GM19463 (cell line): ENCODE measurements around the gene CBFA2T2.
"Not testable (repeated sequence)": the region's sequence is repeated elsewhere in the genome, so short reads cannot be mapped to it uniquely, and the experiment has no call there.

Source experiments
- ATAC-seq: cut with Tn5 transposase; IDR thresholded peaks from one replicate; pipeline ENCODE4 v1.9.1; 2021; ENCODE audit warnings: mild to moderate bottlenecking, moderate library complexity; ENCODE audit not compliant: unreplicated experiment

The CBFA2T2 gene

DNA sequence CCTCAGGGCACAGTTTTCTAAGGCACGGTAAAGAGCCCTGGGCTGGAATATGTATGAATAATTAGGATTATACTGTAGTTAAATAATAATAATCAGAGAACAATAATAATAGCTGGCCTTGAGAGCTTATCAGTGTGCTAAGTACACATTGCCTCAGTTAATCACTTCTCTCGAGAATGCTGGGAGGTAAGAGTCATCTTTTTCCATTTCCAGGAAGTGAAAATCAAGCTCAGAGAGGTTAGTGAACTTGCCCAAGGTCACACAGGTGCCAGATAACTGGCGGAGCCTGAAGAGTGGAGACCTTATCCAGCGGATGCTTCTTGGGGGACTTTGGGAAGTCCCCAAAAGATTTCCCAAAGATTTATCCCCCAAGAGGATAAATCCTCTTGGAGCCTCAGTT lies 19.4 kb upstream of the CBFA2T2 start:
- no peak for ATAC-seq

- no peak for ATAC-seq
Measured at GRCh38 chr20:33470866-33471265, 19.0 kb upstream of the CBFA2T2 start.

- no peak for ATAC-seq
Measured at GRCh38 chr20:33472868-33473435, 16.9 kb upstream of the CBFA2T2 start.

DNA sequence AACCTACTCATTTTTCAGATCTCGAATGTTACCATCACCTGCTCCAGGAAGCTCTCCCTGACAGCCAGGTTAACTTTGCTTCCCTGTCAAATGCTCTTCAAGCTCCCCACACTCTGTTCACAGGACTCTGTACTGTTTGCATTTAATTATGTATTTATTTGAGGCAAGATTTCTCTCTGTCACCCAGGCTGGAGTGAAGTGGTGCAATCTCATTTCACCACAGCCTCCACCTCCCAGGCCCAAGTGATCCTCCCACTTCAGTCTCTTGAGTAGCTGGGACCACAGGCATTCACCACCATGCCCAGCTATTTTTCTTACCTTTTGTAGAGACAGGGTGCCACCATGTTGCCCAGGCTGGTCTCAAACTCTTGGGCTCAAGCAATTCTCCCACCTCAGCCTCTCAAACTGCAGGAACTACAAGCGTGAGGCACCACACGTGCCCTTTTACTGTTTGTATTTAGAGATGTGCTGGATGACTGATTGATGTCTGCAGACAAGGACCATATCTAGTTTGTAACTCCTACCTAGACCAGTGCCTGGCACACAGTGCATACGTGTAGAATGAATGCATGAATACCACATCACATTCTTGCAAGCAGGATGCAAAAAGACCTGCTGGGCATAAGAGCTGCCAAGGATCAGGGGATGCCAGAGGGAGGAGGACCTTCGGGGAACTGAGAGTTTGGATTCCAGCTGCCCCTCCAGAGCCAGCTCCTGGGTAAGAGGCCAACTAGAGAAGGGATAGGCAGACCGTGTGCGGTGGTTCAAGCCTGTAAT lies 15.6 kb upstream of the CBFA2T2 start:
- ATAC-seq, result no peak

DNA sequence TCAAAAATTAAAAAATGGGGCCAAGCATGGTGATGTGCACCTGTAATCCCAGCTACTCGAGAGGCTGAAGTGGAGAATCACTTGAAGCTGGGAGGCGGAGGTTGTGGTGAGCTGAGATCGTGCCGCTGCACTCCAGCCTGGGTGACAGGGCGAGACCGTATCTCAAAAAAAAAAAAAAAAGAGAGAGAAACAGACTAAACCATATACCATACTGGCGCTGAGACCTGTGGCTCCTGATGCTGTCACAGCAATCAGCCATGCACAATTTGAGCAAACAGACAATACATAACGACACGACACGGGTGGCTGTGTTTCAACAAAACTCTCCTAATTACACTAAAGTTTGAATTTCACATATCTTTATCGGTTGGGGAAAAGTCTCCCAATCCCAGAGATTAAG lies 14.9 kb upstream of the CBFA2T2 start:
- ATAC-seq, result no peak

DNA sequence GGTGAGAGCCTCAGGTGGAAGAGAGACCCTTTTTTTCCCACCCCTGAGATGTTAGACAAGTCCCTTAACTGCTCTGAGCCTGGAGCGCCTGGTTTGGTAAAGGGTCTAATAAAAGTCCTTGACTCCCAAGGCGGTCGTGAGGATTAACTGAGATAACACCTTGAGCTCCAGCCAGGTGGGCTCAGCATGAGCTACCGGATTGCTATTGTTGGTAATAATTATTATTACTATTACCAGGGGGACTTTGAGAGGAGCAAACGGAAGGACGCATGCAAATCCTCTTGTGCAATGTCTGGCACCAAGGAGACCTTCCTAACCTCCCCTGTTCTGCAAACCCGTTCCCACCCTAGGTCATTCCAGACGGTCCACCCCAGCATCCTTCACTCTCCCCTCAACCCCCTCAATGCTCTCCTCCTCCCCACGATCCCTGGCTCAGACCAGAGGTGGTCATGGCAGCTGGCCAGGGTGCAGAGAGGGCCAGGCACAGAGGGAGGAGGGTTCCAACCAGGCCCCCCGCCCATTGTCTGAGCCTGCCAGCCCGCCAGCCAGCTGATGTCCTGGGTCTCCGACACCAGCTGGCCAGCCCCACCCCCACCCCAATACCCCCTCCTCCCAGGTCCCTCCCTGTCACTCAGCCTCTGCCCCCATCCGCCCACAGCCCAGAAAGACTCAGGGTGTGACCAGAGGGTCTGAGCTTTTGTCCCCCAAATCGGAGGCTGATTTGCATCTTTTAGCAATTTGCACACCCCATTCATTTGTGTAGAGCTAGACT lies 14.3 kb upstream of the CBFA2T2 start:
- ATAC-seq, result no peak

DNA sequence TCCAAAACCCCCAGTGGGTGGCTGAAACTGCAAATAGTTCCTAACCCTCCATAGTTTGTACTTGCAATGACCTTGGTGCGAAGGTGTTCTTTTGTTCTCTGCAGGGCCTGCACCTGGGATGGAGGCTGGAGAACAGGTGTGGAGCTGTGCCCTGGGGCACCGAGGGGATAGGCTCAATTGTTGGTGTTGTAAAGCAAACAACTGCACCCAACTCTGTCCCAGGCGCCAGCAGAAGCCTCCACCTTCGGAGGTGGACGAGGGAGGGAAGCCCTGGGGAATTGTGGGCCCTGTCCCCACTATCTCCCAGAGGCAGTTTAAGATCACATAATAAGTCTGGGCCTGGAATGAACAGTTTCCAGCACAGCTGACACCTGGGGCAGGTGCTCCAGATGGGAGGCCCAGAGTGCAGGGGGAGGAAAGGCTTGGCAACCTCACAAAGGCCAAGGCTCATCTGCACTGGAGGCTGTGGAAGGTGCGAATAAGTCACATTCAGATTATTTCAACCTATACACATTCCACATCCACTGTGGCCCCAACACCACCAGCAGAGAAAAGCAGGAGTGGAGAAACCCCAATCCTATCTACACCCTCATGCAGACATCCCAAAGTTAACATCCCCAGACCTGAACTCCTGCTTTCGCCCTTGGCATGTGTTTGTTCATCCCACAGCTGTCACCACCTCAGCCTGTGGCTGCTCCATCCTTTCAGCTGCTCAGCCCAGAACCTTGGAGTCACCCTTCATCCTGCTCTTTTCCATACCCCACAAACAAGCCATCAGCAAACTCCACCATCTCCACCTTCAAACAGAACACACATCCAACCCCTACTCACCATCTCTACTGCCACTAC lies 12.3 kb upstream of the CBFA2T2 start:
- no peak for ATAC-seq

DNA sequence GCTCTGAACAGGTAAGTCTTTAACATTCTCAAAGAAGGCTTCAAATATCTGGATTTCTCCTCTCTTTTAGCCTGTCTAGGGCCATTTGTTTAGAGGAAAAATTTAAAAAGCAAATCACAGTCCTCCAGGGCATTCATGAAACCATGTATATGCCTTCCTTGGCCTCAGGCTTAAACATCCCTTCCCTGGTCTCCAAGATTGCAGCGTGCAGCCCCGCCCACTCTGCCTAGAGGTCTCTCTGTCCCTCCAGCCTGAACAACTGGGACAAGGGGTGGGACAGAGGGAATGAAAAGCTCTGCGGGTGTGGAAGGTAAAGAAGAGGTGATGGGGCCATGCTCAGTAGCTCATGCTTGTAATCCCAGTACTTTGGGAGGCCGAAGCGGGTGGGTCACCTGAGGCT lies 9.8 kb upstream of the CBFA2T2 start:
- ATAC-seq, result no peak

DNA sequence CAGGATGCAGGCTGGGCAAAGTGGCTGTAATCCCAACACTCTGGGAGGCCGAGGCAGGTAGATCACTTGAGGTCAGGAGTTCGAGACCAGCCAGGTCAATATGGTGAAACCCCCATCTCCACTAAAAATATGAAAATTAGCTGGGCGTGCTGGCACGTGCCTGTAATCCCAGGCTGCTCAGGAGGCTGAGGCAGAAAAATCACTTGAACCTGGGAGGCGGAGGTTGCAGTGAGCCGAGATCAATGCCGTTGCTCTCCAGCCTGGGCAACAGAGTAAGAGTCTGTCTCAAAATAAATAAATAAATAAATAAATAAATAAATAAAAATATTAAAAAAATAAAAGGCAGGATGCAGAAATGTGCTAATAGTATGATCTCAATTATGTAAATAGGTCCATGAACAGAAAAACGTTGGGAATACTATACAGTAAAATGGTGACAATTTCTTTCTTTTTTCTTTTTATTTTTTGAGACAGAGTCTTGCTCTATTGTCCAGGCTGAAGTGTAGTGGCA lies 8.4 kb upstream of the CBFA2T2 start:
- no peak for ATAC-seq

GRCh38 chr20:33482581-33482980 lies 7.3 kb upstream of the CBFA2T2 start:
- no peak for ATAC-seq

- not testable (repeated sequence) for ATAC-seq
Measured at GRCh38 chr20:33483186-33483585, 6.7 kb upstream of the CBFA2T2 start.

- ATAC-seq, result no peak
Measured at GRCh38 chr20:33488201-33488600, 1.7 kb upstream of the CBFA2T2 start.

DNA sequence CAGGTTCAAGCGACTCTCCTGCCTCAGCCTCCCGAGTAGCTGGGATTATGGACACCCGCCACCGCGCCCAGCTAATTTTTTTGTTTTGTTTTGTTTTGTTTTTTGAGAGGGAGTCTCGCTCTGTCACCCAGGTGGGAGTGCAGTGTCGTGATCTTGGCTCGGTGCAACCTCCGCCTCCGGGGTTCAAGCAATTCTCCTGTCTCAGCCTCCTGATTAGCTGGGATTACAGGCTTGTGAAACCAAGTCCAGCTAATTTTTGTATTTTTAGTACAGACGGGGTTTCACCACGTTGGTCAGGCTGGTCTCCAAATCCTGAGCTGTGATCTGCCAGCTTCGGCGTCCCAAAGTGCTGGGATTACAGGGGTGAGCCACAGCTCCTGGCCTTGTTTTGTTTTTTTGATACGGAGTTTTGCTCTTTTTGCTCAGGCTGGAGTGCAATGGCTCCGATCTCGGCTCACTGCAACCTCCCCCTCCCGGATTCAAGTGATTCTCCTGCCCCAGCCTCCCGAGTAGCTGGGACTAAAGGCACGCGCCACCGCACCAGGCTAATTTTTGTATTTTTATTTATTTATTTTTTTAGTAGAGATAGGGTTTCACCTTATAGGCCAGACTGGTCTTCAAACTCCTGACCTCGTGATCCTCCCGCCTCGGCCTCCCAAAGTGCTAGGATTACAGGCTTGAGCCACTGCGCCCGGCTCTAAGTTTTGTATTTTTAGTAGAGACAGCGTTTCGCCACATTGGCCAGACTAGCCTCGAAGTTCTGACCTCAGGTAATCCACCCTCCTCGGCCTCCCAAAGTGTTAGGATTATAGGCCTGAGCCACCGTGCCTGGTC lies 1.0 kb upstream of the CBFA2T2 start:
- not testable (repeated sequence) for ATAC-seq

- ATAC-seq, result peak; percentile 92
Measured at GRCh38 chr20:33489495-33490022, 337 bp upstream of the CBFA2T2 start.

DNA sequence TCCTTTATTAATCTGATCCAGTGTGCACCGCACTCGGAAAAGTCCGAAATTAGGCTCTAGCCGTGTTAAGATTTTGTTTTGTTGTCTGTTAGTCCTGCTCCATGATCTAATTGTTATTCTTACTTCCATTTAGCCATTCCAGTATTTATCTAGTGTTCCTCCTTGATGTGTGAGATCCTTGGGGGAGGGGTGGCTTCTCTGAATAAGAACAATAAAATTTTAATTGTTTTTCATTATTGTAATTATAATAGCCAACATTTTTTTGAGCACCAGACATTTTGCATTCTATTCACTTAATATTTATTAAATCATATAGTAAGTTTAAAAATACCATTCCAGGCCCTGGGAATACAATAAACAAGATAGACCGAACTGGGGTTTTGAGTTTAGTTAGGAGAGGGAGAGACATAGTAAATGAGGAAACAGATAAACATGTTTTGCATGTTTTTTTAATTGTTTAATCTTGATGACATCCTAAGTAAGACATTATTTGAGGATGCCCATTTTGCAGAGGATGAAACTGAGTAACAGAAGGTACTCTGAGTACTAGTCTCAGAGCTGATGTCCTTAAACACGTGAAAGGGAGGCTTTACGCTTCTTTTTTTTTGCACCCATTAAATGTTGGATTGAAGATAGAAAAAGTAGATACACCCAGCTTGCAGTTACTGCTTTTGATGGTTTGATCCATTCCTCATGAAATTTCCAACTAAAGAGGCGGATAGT lies 1.2 kb downstream of the CBFA2T2 start:
- no peak for ATAC-seq

GRCh38 chr20:33493076-33493766 lies 3.3 kb downstream of the CBFA2T2 start:
- ATAC-seq, result no peak

DNA sequence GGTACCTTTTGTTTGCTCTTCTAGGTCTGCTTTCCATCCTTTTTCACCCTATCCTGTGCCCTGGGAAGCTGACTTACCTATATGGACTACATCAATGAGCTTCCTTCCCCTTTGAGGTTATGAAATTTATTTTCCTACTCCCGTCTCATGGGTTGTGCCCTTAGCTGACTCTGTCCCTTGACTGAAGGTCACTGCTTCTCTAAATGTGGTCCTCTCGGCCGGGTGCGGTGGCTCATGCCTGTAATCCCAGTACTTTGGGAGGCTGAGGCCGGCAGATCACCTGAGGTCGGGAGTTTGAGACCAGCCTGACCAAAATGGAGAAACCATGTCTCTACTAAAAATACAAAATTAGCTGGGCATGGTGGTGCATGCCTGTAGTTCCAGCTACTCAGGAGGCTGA lies 6.9 kb downstream of the CBFA2T2 start:
- not testable (repeated sequence) for ATAC-seq

DNA sequence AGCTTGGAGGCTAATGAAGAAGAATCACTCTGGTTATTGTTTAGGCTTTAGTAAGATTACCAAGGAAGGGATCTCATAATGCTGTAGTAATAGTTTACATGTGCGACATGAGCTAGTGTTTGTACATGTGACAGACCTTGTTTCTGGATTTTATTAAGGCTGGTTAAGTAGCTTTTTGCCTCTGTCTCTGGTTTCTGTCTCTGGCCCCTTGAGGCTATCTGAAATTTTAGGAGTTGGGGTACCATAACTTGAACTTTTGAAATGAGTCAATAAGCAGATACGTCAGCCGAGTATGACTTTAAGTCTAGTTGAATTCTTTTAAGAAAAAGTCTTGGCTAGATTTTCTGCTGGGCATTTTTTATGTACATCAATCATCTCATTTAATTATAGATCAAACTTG lies 9.5 kb downstream of the CBFA2T2 start:
- no peak for ATAC-seq
